HCEC 1CT (cell line): ENCODE data around the gene RBPJL.

Experiments used
- DNase-seq: peaks from one replicate; pipeline ENCODE4 v3.0.0-alpha.2; 2017

RBPJL gene

DNA sequence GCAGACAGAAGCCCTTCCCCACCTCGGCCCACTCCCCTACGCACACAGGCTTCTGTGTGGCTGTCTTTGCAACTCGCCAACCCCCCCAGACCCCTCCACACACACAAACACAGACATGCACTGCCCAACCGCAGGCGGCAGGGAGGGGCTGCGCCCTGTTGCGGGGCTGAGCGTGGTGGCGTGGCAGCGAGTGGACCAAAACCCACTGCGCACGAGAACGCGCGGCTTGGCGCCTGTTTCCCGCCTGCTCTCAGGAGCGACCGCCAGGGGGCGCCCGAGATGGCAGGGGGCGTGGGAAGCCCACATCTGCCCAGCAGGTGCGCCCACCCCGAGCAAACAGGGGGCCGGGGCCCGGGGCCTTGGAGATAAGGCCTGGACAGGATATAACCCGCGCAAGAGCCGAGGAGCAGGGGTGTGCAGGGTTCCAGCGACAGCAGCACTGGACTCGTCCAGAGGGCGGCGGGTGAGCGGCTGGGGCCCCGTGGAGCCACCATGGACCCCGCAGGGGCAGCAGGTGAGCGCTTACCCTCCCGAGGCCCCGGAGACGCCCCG, at the start of gene RBPJL:
TSS of gene RBPJL (plus strand) at position 410 of the 552 bp plus-strand sequence. CDS start at position 493, 83 bp downstream.
- DNase-seq = no peak

GRCh38 chr20:45257161-45257560, 49.5 kb upstream of the RBPJL start:
- no peak for DNase-seq

DNA sequence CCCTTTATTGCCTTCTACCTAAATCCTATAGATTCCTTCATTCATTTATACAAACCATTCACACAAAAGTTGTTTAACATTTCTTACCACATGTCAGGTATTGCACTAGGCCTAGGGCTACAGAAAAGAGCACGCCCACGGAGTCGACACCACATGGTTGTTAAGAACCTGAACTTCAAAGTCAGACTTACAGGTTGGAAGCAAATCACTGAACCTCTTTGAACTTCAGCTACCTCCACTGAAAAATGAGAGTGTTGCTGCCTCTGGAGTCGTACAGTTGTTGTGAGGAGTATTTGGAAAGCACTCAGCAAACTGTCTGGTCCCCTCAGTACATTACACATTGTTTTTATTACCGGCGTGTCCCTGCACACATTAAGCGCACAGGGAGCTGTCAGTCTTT, 48.9 kb upstream of the RBPJL start:
- DNase-seq = no peak

GRCh38 chr20:45258259-45258658, 48.4 kb upstream of the RBPJL start:
- no peak for DNase-seq

GRCh38 chr20:45258664-45259063, 48.0 kb upstream of the RBPJL start:
- no peak for DNase-seq

GRCh38 chr20:45263556-45264266, 42.9 kb upstream of the RBPJL start:
- DNase-seq = no peak

GRCh38 chr20:45266977-45267376, 39.7 kb upstream of the RBPJL start:
- no peak for DNase-seq

DNA sequence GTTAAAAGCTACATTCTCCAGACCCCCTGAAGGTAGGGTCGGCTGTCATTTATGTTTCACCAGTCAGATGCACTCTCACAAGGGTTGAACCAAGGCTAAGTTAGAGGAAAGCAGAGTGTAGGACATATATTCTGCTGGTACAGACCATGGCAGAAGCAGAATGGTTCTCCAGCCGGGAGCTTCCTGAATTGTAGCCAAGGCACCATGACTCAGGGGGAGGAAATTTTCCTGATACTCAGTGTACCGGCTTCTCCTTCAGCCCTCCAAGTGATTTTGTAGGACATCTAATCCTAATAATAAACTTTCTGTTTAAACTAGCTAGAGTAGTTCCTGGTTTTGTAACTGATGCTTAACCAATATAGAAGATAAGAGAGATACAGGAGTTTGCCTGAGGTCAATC, 38.1 kb upstream of the RBPJL start:
- no peak for DNase-seq

GRCh38 chr20:45269056-45269455, 37.6 kb upstream of the RBPJL start:
- no peak for DNase-seq

DNA sequence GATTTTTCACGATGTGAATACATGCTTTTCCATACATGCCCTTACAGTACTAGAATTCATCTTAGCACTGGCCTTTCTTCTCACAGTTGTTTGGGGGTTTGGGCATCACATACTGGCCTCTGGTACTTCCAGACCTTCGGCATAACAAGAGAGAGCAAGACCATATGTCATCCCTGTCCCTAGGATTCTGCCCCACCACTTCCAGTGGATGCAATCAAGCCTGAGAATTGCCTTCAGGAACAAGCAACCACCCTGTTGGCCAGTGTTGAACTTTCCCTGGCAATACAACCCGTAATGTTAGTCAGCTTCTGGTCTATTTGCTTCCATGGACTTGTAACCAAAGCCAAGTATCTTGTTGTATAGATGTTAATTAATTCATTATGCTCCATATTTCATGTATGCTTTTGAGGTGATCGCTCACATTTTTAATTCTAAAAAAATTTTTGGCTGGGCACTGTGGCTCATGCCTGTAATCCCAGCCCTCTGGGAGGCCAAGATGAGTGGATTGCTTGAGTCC, 36.8 kb upstream of the RBPJL start:
- no peak for DNase-seq

- no peak for DNase-seq
These were observed 31.3 kb upstream of the RBPJL start for GRCh38 chr20:45275338-45275737.

- no peak for DNase-seq
These were observed 26.6 kb upstream of the RBPJL start for GRCh38 chr20:45279992-45280391.

GRCh38 chr20:45282700-45283550, 23.7 kb upstream of the RBPJL start:
- no peak for DNase-seq

DNA sequence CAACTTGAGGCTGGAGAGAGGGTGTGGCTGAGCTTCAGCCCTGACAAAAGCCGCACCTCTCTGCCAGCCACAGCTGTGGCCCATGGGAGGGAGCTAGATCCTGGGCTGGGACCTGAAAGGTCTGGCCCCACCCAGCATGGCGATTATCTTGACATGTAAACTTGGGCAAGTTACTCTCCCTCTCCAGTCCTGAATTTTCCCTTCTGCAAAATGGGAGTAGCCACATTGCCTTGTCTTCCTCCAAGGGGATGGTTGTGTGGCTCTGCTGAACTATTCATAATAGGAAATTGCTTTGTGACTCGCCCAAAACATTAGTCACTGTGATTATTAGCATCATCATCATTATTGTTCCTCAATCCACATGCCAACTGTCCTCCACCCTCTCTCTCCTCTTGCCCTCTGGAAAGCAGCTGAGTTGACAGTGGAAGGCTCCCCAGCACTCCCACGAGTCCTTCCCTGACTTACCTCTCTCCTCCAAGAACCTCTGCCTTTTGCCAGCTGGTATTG, 23.0 kb upstream of the RBPJL start:
- no peak for DNase-seq

DNA sequence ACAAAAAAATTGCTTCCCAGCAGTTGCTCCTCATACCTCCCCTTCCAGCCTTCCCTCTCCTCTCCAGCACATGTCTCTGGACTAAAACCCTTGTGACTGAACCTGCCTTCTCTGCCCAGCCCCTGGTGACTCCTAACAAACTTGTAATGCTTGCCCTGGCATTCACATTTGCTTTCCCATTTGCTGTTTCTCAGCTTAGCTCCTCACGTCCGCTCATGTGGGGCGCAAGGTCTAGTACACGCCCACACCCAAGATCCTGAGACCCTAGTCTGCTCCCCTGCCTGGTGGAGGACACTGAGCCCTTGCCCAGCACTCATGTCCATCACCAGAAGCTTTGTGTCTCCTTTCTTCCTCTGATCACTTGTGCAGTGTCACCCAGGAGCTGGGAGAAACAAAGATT, 18.3 kb upstream of the RBPJL start:
- no peak for DNase-seq

DNA sequence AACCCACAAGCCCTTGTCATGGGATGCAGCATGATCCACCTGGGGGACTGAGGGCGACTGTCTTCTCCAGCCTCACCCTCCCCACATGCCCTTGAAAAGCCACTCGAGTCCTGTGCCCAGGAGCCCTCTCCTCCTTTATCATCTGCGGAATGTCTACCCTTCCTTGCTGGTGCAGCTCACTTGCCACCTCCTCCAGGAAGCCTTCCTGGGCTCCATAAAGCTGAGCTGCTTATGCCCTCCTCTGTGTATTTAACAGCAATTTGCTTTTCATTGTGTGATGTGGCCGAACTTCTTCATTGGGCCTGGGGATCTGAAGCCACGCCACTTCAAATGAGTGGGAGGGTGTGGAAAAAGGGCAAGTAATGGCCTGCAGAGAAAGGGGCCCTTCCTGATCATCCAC, 17.8 kb upstream of the RBPJL start:
- DNase-seq = no peak

DNA sequence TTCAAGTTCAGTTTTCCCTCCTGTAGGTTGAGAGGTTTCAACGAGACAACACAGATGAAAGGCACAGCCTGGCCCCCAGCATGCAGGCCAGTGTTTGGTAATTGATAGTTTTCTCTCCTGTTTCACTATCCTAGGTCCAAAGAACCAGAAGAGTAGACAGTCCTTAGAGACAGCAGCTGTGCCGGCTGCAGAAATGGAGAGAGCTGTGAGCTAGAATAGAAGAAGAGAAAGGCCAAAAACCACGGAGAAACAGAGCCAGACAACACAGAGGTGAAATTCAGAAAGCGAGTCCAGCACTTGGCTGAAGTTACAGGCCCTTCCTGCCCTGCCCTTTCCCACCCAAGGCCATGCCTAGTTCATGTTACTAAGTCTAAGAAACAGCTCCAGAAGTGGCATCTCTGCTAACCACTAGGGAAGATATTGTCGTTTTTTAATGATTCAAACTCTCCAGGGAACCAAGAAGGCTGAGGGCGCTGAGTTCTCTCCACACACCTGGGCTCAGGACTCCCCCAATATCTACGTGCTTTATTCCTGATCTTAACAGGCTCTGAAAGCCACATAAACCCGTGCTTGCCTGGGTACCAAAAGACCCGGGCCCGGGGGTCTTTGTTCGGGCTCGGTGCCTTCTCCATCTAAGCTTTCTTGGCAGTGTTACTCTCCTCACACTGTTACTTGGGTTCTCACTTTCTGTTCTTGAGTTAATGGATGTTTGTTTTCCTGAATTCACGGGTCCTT, 16.5 kb upstream of the RBPJL start:
- no peak for DNase-seq

GRCh38 chr20:45290677-45291355, 15.8 kb upstream of the RBPJL start:
- DNase-seq = peak; percentile 58

GRCh38 chr20:45291526-45291925, 15.1 kb upstream of the RBPJL start:
- DNase-seq = no peak

DNA sequence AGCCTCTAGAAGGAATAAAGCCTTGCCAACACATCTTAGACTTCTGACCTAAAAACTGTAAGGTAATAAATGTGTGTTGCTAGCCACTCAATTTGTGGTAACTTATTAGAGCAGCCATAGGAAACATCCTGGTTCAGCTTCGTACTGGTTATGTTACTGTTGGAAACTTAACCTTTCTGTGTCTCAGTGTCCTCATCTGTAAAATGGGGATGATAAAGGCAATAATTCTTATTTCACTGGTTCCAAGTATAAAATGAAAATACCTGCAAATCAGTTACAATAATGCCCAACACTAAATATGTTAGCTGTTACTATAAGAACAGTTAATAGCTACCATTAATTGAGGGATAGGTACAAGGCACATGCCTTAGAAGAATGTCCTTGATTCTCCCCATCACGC, 14.3 kb upstream of the RBPJL start:
- DNase-seq = no peak

- peak; percentile 29 for DNase-seq
These were observed 13.3 kb upstream of the RBPJL start for GRCh38 chr20:45293041-45294002.
